ENCODE data around the gene IL4I1.

Gene IL4I1

GRCh38 chr19:49850221-49850486 lies 46.5 kb downstream of the IL4I1 start:
- DNase-seq (ENCODE audit: low read depth, low spot score) = no peak
- peaks cover 9% of the 10 kb centered on the region for H3K4me1 ChIP-seq (ENCODE audit: insufficient read depth, insufficient read length)
- no peaks in the 10 kb centered on the region for H3K9me3 ChIP-seq (ENCODE audit: insufficient read depth, low read length)
- peak overlapping the region; percentile 69 for H3K4me3 ChIP-seq (ENCODE audit: insufficient read length, low read depth)
- no peak overlapping the region for H3K9ac ChIP-seq (ENCODE audit: insufficient read length, low read depth)
- H3K36me3 ChIP-seq (ENCODE audit: insufficient read depth, insufficient read length, low read length) = peaks cover 37% of the 10 kb centered on the region
- TF ChIP-seq SUZ12 (IDR thresholded peaks at IDR 0.05; ENCODE audit: extremely low read depth, insufficient read depth, insufficient read length) = no peak
- no peak for TF ChIP-seq YY1 (IDR thresholded peaks at IDR 0.05; ENCODE audit: insufficient read depth, insufficient read length)
- TF ChIP-seq ZNF274 (IDR thresholded peaks at IDR 0.05; ENCODE audit: low read depth, low read length) = no peak
- no peaks in the 10 kb centered on the region for H3K27me3 ChIP-seq (ENCODE audit: insufficient read depth, insufficient read length)

GRCh38 chr19:49849433-49850220 lies 47.1 kb downstream of the IL4I1 start:
- Histone ChIP-seq H3K36me3 (ENCODE audit: insufficient read depth, insufficient read length, low read length) (peaks cover 33% of the 10 kb centered on the region), H3K4me3 (ENCODE audit: insufficient read length, low read depth) (peak overlapping the region; percentile 69), H3K4me1 (ENCODE audit: insufficient read depth, insufficient read length) (peaks cover 9% of the 10 kb centered on the region), H3K9ac (ENCODE audit: insufficient read length, low read depth) (no peak overlapping the region), H3K9me3 (ENCODE audit: insufficient read depth, low read length) (no peaks in the 10 kb centered on the region), H3K27me3 (ENCODE audit: insufficient read depth, insufficient read length) (no peaks in the 10 kb centered on the region)
- TF ChIP-seq YY1 (IDR thresholded peaks at IDR 0.05; ENCODE audit: insufficient read depth, insufficient read length) (no peak), SUZ12 (IDR thresholded peaks at IDR 0.05; ENCODE audit: extremely low read depth, insufficient read depth, insufficient read length) (no peak), ZNF274 (IDR thresholded peaks at IDR 0.05; ENCODE audit: low read depth, low read length) (no peak)
- DNase-seq (ENCODE audit: low read depth, low spot score) = no peak

- Histone ChIP-seq H3K4me1 (ENCODE audit: insufficient read depth, insufficient read length) (peaks cover 9% of the 10 kb centered on the region), H3K9me3 (ENCODE audit: insufficient read depth, low read length) (no peaks in the 10 kb centered on the region), H3K36me3 (ENCODE audit: insufficient read depth, insufficient read length, low read length) (peaks cover 26% of the 10 kb centered on the region), H3K9ac (ENCODE audit: insufficient read length, low read depth) (no peak overlapping the region), H3K27me3 (ENCODE audit: insufficient read depth, insufficient read length) (no peaks in the 10 kb centered on the region), H3K4me3 (ENCODE audit: insufficient read length, low read depth) (no peak overlapping the region)
- DNase-seq (ENCODE audit: low read depth, low spot score) = no peak
- TF ChIP-seq YY1 (IDR thresholded peaks at IDR 0.05; ENCODE audit: insufficient read depth, insufficient read length) (no peak), SUZ12 (IDR thresholded peaks at IDR 0.05; ENCODE audit: extremely low read depth, insufficient read depth, insufficient read length) (no peak), ZNF274 (IDR thresholded peaks at IDR 0.05; ENCODE audit: low read depth, low read length) (no peak)
Observed at GRCh38 chr19:49848938-49849337, 47.7 kb downstream of the IL4I1 start.

- Histone ChIP-seq H3K9me3 (ENCODE audit: insufficient read depth, low read length) (no peaks in the 10 kb centered on the region), H3K27me3 (ENCODE audit: insufficient read depth, insufficient read length) (no peaks in the 10 kb centered on the region), H3K9ac (ENCODE audit: insufficient read length, low read depth) (no peak overlapping the region), H3K4me3 (ENCODE audit: insufficient read length, low read depth) (no peak overlapping the region), H3K4me1 (ENCODE audit: insufficient read depth, insufficient read length) (peaks cover 9% of the 10 kb centered on the region), H3K36me3 (ENCODE audit: insufficient read depth, insufficient read length, low read length) (peaks cover 22% of the 10 kb centered on the region)
- DNase-seq (ENCODE audit: low read depth, low spot score) = no peak
- TF ChIP-seq ZNF274 (IDR thresholded peaks at IDR 0.05; ENCODE audit: low read depth, low read length) (no peak), YY1 (IDR thresholded peaks at IDR 0.05; ENCODE audit: insufficient read depth, insufficient read length) (no peak), SUZ12 (IDR thresholded peaks at IDR 0.05; ENCODE audit: extremely low read depth, insufficient read depth, insufficient read length) (no peak)
Observed at GRCh38 chr19:49847731-49848696, 48.7 kb downstream of the IL4I1 start.

GRCh38 chr19:49846408-49846807 lies 50.3 kb downstream of the IL4I1 start:
- Histone ChIP-seq H3K4me1 (ENCODE audit: insufficient read depth, insufficient read length) (peaks cover 3% of the 10 kb centered on the region), H3K27me3 (ENCODE audit: insufficient read depth, insufficient read length) (no peaks in the 10 kb centered on the region), H3K36me3 (ENCODE audit: insufficient read depth, insufficient read length, low read length) (peaks cover 17% of the 10 kb centered on the region), H3K9me3 (ENCODE audit: insufficient read depth, low read length) (no peaks in the 10 kb centered on the region), H3K9ac (ENCODE audit: insufficient read length, low read depth) (no peak overlapping the region), H3K4me3 (ENCODE audit: insufficient read length, low read depth) (no peak overlapping the region)
- TF ChIP-seq ZNF274 (IDR thresholded peaks at IDR 0.05; ENCODE audit: low read depth, low read length) (no peak), YY1 (IDR thresholded peaks at IDR 0.05; ENCODE audit: insufficient read depth, insufficient read length) (no peak), SUZ12 (IDR thresholded peaks at IDR 0.05; ENCODE audit: extremely low read depth, insufficient read depth, insufficient read length) (no peak)
- DNase-seq (ENCODE audit: low read depth, low spot score) = no peak

- H3K4me1 ChIP-seq (ENCODE audit: insufficient read depth, insufficient read length) = peaks cover 3% of the 10 kb centered on the region
Observed at GRCh38 chr19:49845414-49845813, 51.3 kb downstream of the IL4I1 start.

More at GRCh38 chr19:49845414-49845813, 51.3 kb downstream of the IL4I1 start:
- Histone ChIP-seq H3K9me3 (ENCODE audit: insufficient read depth, low read length) (no peaks in the 10 kb centered on the region), H3K9ac (ENCODE audit: insufficient read length, low read depth) (no peak overlapping the region), H3K36me3 (ENCODE audit: insufficient read depth, insufficient read length, low read length) (peaks cover 23% of the 10 kb centered on the region), H3K4me3 (ENCODE audit: insufficient read length, low read depth) (no peak overlapping the region), H3K27me3 (ENCODE audit: insufficient read depth, insufficient read length) (no peaks in the 10 kb centered on the region)
- DNase-seq (ENCODE audit: low read depth, low spot score) = no peak
- TF ChIP-seq YY1 (IDR thresholded peaks at IDR 0.05; ENCODE audit: insufficient read depth, insufficient read length) = no peak
- no peak for TF ChIP-seq SUZ12 (IDR thresholded peaks at IDR 0.05; ENCODE audit: extremely low read depth, insufficient read depth, insufficient read length)
- no peak for TF ChIP-seq ZNF274 (IDR thresholded peaks at IDR 0.05; ENCODE audit: low read depth, low read length)
